Activated CD8-positive, alpha-beta memory T cell treated with anti-CD3 and anti-CD28 coated beads for 48 hours (primary cell): Measurements from ENCODE around the gene ZBTB17.
"Not testable (repeated sequence)": the region's sequence is repeated elsewhere in the genome, so short reads cannot be mapped to it uniquely, and the experiment has no call there.

Experiments used
- DNase-seq, 3 experiments: peaks; one replicate each; pipeline ENCODE4 v3.0.0-alpha.2; 2020; ENCODE audit warnings: low read depth in 2 of 3, low spot score in 2 of 3

Gene ZBTB17

GRCh38 chr1:15988856-15989736 lies 13.2 kb upstream of the ZBTB17 start:
- DNase-seq: no peak

GRCh38 chr1:15985611-15986297 lies 9.9 kb upstream of the ZBTB17 start:
- DNase-seq: no peak

DNA sequence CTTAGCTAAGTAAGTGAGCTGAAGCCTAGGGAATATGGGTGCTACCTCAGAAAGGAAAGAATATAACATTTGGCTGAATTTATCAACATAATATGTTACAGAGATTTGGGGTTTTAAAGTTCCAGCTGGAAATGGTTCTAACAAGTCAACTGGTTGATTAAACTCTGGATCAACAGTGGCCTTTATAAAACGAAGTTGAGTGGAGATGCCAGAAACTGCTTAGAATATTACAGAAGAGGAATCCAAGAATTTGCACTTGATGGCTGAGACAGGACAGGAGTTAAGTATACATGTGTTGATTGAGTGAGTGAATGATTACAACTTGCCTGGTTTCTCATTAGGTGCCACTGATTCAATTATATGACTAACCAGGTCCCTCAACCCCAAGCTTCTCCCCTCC lies 7.4 kb upstream of the ZBTB17 start:
- no peak for DNase-seq

- DNase-seq: no peak
Observed at GRCh38 chr1:15981679-15982078, 5.8 kb upstream of the ZBTB17 start.

DNA sequence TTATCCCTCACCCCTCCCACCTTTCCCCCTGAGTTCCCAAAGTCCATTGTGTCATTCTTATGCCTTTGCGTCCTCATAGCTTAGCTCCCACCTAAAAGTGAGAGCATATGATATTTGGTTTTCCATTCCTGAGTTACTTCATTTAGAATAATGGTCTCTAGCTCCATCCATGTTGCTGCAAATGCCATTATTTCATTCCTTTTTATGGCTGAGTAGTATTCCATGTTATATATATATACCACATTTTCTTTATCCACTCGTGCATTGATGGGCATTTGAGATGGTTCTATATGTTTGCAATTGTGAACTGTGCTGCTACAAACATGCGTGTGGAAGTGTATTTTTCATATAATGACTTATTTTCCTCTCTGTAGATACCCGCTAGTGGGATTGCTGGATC lies 2.0 kb upstream of the ZBTB17 start:
- not testable (repeated sequence) for DNase-seq

DNA sequence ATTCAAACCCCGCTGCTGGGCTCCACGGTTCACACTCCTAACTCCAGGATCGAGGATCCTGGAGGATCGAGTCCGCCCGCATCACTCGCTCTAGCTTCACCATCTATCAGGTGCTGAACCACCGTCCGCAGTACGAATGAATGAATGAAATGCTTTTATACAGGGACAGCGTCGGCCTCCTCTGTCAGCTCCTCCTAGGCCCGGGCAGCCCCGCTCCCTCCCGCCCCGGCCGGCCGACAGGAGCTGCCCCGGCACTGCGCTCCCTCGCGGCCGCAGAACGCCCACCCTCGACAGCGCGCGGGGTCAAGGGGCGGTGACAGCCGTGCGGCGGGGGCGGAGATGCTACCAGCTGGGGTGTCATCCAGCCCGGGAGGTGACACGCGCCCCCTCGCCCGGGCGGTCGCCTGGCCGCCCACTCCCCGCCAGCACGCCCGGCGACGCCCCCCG lies 520 bp downstream of the ZBTB17 start:
- DNase-seq: peak; percentile 46 to 80 (median 73)

DNA sequence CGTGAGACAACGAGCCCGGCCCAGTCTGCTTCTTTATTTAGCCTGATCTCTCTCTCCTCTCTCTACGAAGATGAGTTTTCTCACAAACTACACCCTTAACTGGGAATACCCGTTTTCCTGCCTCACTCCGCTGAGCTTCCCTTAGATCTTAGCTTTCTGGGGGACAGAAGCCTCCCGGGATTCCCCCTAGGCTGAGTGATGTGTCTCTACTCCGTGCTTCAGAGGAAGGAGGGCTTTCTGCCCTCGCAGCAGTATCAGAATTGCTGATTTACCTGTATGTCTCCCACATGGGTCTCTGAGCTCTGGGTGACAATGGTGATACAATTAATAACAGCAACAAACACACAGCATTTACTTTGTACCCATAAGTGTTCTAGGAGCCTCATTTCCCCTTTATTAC lies 1.0 kb downstream of the ZBTB17 start:
- DNase-seq: no peak

GRCh38 chr1:15973772-15974171 lies 2.1 kb downstream of the ZBTB17 start:
- DNase-seq: no peak

GRCh38 chr1:15972409-15972808 lies 3.5 kb downstream of the ZBTB17 start:
- no peak for DNase-seq

- no peak for DNase-seq
Observed at GRCh38 chr1:15970911-15971310, 5.0 kb downstream of the ZBTB17 start.

DNA sequence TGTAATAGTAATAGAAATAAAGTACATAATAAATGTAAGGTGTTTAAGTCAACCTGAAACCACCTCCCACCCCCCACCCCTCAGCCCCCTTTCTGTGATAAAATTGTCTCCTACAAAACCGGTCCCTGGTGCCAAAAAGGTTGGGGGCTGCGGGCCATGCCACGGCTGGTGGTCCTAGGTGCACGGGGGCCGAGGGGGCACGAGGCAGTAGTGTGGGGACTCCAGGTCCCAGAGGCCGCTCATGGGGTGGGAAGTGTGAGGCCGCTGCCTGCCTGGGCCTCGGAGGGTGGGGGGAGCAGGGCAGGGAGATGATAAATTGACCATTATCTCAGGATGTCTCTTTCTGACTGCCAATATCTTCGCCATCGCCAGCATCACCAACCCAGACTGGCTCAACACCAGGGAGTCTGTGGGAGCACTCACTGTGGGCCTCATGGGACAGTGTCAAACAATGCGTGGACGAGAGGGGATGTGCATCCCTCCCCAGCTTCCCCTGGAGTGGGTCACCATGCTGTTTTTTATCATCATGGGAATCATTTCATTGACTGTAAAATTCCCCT lies 6.5 kb downstream of the ZBTB17 start:
- DNase-seq: no peak

GRCh38 chr1:15968172-15968571 lies 7.7 kb downstream of the ZBTB17 start:
- no peak for DNase-seq

- DNase-seq: no peak
Observed at GRCh38 chr1:15966956-15967344, 9.0 kb downstream of the ZBTB17 start.

GRCh38 chr1:15966081-15966955 lies 9.6 kb downstream of the ZBTB17 start:
- peak in 2 of 3 experiments; percentile 57 to 70 for DNase-seq

DNA sequence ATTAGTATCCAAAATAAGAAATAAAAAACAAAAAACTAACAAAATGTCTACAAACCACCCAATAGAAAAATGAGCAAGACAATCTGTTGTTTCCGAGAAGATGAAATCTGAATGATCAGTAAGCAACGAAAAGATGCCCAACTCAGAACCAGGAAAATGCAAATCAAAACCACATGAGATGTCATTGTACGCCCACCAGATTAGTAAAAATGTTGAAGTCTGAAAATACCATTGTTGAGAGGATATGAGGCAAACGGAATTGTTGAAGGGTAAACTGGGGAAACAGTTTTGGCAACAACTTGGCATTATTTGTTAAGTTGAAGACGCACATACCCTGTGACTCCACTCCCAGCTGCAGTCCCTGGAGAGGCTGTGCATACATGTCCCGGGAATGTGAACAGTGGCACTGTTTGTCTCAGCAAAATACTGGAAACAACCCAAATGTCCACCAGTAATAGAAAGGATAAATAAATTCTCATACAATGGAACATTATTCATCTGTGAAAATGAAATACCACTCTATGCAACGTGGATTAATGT lies 10.6 kb downstream of the ZBTB17 start:
- no peak for DNase-seq

- DNase-seq: no peak
Observed at GRCh38 chr1:15963968-15964648, 11.8 kb downstream of the ZBTB17 start.

- no peak for DNase-seq
Observed at GRCh38 chr1:15963363-15963967, 12.4 kb downstream of the ZBTB17 start.

DNA sequence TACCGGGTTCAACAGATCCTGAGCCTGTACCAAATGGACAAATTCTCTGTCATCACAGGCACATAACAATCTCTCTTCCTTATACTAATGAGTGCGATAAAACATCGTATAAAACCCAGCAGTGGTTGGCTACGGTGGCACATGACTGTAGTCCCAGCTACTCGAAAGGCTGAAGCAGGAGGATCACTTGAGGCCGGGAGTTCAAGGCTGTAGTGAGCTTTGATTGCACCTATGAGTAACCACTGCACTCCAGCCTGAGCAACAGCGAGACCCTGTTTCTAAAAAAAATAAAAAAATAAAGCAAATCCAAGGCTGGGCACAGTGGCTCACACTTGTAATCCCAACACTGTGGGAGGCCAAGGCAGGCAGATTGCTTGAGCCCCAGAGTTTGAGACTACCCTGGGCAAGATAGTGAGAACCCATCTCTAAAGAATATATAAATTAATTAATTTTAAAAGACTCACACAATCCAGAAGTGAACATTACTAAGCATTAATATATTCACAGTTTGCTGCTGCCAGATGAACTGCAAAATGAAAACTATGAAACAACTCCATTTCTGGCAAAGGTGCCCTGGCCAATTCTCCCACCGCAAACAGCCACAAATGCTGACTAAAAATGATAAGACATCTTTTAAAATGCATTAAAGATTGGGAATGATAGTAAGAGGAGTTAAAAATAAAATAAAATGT lies 13.1 kb downstream of the ZBTB17 start:
- DNase-seq: no peak

DNA sequence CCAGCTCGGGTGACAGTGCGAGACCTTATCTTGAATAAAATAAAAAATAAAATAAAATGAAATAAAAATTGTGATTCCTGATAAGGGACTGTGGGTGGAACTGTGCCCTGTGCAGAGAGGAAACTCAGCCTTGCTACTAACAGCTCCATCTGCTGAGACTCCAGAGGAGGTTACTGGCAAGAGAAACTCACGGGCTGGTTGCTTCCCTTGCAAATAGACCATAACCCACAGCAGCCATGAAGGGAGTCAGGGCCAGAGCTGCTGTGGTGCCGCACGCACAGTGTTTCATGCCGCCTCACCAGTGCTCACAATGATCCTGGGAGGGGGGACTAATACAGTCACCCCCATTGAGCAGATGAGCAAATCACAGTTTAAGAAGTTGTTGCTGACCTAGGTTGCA lies 13.7 kb downstream of the ZBTB17 start:
- no peak for DNase-seq
